ENCODE data around the gene FRMD4A.

DNA sequence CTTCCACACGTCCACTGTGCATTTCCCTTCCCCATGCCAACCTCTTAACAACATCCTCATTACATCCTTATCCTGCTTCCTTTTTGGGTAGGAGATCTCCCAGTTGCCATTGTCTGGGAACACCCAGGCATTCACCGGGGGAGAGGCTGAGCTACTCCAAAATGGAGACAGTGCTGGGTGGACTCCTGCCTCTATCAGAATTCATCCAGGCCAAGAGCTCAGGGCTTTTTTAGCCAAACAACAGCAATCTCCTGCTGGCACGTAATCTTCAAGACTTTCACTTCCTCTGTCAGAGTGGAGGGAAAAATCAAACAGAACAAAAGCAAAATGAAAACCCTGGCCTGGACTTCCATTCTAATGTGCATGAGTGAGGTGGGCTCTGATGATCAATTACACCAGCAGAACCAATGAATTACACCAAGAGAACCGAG, 499.0 kb downstream of the FRMD4A start:
- TF ChIP-seq, protein P1, sequence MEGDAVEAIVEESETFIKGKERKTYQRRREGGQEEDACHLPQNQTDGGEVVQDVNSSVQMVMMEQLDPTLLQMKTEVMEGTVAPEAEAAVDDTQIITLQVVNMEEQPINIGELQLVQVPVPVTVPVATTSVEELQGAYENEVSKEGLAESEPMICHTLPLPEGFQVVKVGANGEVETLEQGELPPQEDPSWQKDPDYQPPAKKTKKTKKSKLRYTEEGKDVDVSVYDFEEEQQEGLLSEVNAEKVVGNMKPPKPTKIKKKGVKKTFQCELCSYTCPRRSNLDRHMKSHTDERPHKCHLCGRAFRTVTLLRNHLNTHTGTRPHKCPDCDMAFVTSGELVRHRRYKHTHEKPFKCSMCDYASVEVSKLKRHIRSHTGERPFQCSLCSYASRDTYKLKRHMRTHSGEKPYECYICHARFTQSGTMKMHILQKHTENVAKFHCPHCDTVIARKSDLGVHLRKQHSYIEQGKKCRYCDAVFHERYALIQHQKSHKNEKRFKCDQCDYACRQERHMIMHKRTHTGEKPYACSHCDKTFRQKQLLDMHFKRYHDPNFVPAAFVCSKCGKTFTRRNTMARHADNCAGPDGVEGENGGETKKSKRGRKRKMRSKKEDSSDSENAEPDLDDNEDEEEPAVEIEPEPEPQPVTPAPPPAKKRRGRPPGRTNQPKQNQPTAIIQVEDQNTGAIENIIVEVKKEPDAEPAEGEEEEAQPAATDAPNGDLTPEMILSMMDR (conservative IDR thresholded peaks at IDR 0.05), result no peak
- TF ChIP-seq EZH2 (IDR thresholded peaks at IDR 0.05; ENCODE audit: low read depth), result no peak
